SU-DHL-6 (cell line): ENCODE data around the gene MYLK.

Experiments used
- H2AFZ ChIP-seq: fragments of 200-600 bp; sonication (generic); 2 replicates; pipeline ENCODE4 v1.6.1; 2014; ENCODE audit warnings: low read depth, mild to moderate bottlenecking, moderate library complexity, mixed read lengths, antibody characterized with exemption, low read length; ENCODE audit not compliant: severe bottlenecking
- H3F3A ChIP-seq: fragments of 200-600 bp; shearing (Covaris generic); 2 replicates; pipeline ENCODE4 v1.6.0; 2016; ENCODE audit warnings: antibody characterized with exemption, mild to moderate bottlenecking; ENCODE audit not compliant: insufficient read depth
- H3K27ac ChIP-seq: fragments of 200-600 bp; sonication (generic); 2 replicates; pipeline ENCODE4 v1.5.1; 2016; ENCODE audit warnings: low read depth, mild to moderate bottlenecking, low read length, moderate library complexity, mixed read lengths
- H3K27me3 ChIP-seq: fragments of 200-600 bp; sonication (generic), shearing (Covaris generic); 2 replicates; pipeline ENCODE4 v1.6.0; 2014; ENCODE audit warnings: mild to moderate bottlenecking, low read length
- H3K36me3 ChIP-seq: fragments of 200-600 bp; sonication (generic); 2 replicates; pipeline ENCODE4 v1.6.1; 2014; ENCODE audit warnings: mild to moderate bottlenecking, low read length, mixed read lengths
- H3K4me2 ChIP-seq: fragments of 300-600, 200-600 bp; shearing (Covaris generic), sonication (generic); 2 replicates; pipeline ENCODE4 v1.6.0; 2014; ENCODE audit warnings: low read length, low read depth, mild to moderate bottlenecking; ENCODE audit not compliant: poor library complexity, severe bottlenecking
- H3K4me3 ChIP-seq: fragments of 200-600 bp; sonication (generic); 2 replicates; pipeline ENCODE4 v1.5.1; 2014; ENCODE audit warnings: antibody characterized with exemption, low read length, mild to moderate bottlenecking, mixed read lengths; ENCODE audit not compliant: insufficient read depth, poor library complexity, severe bottlenecking
- H3K79me2 ChIP-seq: fragments of 200-600 bp; sonication (generic); 2 replicates; pipeline ENCODE4 v1.6.1; 2014; ENCODE audit warnings: mild to moderate bottlenecking, low read length, moderate library complexity; ENCODE audit not compliant: insufficient read depth
- H3K9ac ChIP-seq: fragments of 200-600 bp; sonication (generic); 2 replicates; pipeline ENCODE4 v1.7.0; 2014; ENCODE audit warnings: mild to moderate bottlenecking, low read length
- H3K9me2 ChIP-seq: fragments of 200-600 bp; sonication (generic); replicated peaks from 2 replicates; pipeline ENCODE4 v1.6.1; 2014; ENCODE audit warnings: low read length; ENCODE audit not compliant: insufficient read depth
- H3K9me3 ChIP-seq: fragments of 200-600 bp; sonication (generic); 2 replicates; pipeline ENCODE4 v1.6.1; 2014; ENCODE audit warnings: low read length, mixed read lengths; ENCODE audit not compliant: insufficient read depth
- H4K20me1 ChIP-seq: fragments of 200-600 bp; sonication (generic); 2 replicates; pipeline ENCODE4 v1.6.1; 2014; ENCODE audit warnings: low read depth, mild to moderate bottlenecking, antibody characterized with exemption, low read length, moderate library complexity, mixed read lengths
- EZH2phosphoT487 ChIP-seq: fragments of 200-600 bp; sonication (generic), shearing (Covaris generic); conservative IDR thresholded peaks from 2 replicates; pipeline ENCODE4 v1.6.1; 2018; ENCODE audit warnings: mild to moderate bottlenecking, antibody characterized with exemption, low read length, moderate library complexity, mixed read lengths
- TF ChIP-seq, protein P1 (sequence below): fragments of 200-600 bp; sonication (generic); IDR thresholded peaks from one replicate; pipeline ENCODE4 v1.5.1; 2017; ENCODE audit warnings: antibody characterized with exemption, mild to moderate bottlenecking, low read length, moderate library complexity; ENCODE audit not compliant: insufficient read depth, poor library complexity, severe bottlenecking

The MYLK gene

DNA sequence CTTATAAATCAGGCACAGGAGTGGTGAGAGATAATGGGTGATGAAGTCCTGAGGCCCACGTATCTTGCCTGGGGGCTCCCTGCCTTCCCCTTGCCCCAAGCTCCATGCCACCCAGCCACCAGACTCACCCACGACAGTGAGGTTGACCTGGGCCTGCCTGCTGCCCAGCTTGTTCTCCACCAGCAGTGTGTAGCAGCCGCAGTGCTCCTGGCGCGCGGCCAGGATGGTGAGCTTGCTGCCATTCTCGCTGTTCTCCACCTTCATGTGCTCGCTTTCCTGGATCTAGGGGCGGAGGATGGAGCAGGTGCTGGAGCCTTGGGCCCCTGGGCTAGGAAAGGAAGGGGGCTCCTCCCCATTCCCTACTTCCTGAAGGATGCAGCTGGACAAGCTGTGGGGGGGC, 220.2 kb downstream of the MYLK start:
- no peak for TF ChIP-seq EZH2phosphoT487
- TF ChIP-seq, protein P1, sequence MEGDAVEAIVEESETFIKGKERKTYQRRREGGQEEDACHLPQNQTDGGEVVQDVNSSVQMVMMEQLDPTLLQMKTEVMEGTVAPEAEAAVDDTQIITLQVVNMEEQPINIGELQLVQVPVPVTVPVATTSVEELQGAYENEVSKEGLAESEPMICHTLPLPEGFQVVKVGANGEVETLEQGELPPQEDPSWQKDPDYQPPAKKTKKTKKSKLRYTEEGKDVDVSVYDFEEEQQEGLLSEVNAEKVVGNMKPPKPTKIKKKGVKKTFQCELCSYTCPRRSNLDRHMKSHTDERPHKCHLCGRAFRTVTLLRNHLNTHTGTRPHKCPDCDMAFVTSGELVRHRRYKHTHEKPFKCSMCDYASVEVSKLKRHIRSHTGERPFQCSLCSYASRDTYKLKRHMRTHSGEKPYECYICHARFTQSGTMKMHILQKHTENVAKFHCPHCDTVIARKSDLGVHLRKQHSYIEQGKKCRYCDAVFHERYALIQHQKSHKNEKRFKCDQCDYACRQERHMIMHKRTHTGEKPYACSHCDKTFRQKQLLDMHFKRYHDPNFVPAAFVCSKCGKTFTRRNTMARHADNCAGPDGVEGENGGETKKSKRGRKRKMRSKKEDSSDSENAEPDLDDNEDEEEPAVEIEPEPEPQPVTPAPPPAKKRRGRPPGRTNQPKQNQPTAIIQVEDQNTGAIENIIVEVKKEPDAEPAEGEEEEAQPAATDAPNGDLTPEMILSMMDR, result no peak
- Histone ChIP-seq H3K9me3 (no peaks in the 10 kb centered on the region), H3K27me3 (no peaks in the 10 kb centered on the region), H3K4me2 (no peak overlapping the region), H3F3A (no peaks in the 10 kb centered on the region), H3K79me2 (no peaks in the 10 kb centered on the region), H3K9me2 (no peaks in the 10 kb centered on the region), H3K4me3 (no peak overlapping the region), H4K20me1 (no peaks in the 10 kb centered on the region), H3K27ac (no peak overlapping the region), H2AFZ (no peak overlapping the region), H3K9ac (no peak overlapping the region), H3K36me3 (no peaks in the 10 kb centered on the region)

DNA sequence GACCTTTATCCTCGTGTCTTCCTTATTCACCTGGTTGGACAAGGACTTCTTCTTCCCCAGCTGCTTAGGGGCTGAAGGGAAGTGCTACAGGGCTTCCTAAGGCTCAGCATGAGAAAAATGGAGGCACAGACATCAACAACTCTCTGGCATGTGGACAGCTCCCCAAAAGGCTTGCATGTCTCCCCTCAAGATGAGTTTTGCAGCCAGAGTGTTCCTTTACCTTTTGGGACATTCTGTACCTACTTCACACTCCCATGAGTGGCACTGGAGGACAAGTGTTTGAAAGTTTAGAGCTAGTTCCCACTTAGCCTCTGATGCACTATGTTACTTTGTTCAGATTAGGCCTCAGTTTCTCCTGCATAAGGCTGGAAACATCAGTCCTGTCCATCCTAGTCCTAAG, 222.2 kb downstream of the MYLK start:
- Histone ChIP-seq H3K9me2 (no peaks in the 10 kb centered on the region), H3K27ac (no peak overlapping the region), H3K79me2 (no peaks in the 10 kb centered on the region), H3K9me3 (no peaks in the 10 kb centered on the region), H3K4me2 (no peak overlapping the region), H4K20me1 (no peaks in the 10 kb centered on the region), H3K4me3 (no peak overlapping the region), H3F3A (no peaks in the 10 kb centered on the region), H3K9ac (no peak overlapping the region), H2AFZ (no peak overlapping the region), H3K36me3 (no peaks in the 10 kb centered on the region), H3K27me3 (no peaks in the 10 kb centered on the region)
- TF ChIP-seq, protein P1, result no peak
- TF ChIP-seq EZH2phosphoT487, result no peak

DNA sequence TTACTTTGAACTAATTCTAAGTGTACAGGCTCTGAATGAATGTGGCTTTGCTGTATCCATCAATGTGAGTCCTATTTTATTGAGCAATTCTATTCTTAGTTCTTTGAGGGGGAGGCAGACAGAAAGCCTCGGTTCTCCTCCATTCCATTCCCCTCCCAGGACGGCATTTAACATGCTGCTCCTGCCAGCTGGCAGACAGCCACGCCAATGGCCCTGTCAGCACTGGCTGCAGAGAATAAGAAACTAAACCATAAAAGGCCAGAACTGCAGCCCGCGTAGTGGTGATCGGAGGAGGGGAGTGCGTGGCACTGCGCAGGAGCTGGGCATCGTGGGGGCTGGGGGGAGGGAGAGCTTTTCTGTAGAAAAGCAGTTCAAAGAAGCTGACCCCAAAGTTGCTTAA, 223.2 kb downstream of the MYLK start:
- no peak overlapping the region for H3K27ac ChIP-seq
- H3K79me2 ChIP-seq, result no peaks in the 10 kb centered on the region
- no peaks in the 10 kb centered on the region for H3F3A ChIP-seq
- no peaks in the 10 kb centered on the region for H3K9me2 ChIP-seq
- H3K27me3 ChIP-seq, result no peaks in the 10 kb centered on the region
- H2AFZ ChIP-seq, result no peak overlapping the region
- no peaks in the 10 kb centered on the region for H3K9me3 ChIP-seq
- no peaks in the 10 kb centered on the region for H4K20me1 ChIP-seq
- no peaks in the 10 kb centered on the region for H3K36me3 ChIP-seq
- TF ChIP-seq EZH2phosphoT487, result no peak
- TF ChIP-seq, protein P1, result no peak
- no peak overlapping the region for H3K9ac ChIP-seq
- H3K4me2 ChIP-seq, result no peak overlapping the region
- H3K4me3 ChIP-seq, result no peak overlapping the region
